ENCODE results near the gene FKBP8.

GRCh38 chr19:18558604-18559003 is 15.2 kb upstream of the FKBP8 start:
- no peak for TF ChIP-seq CTCF (IDR thresholded peaks at IDR 0.05)
- TF ChIP-seq POLR2A (IDR thresholded peaks at IDR 0.05), result no peak
- no peak for TF ChIP-seq POLR2AphosphoS5 (IDR thresholded peaks at IDR 0.05)

Data from prostate gland (tissue), 2 donors.